Breast epithelium (tissue), 3 donors: ENCODE results near the gene PHLDA3.

Experiments
- POLR2A ChIP-seq: fragments of 450-650 bp; IDR thresholded peaks from one replicate; pipeline ENCODE4 v1.6.1; 2016; ENCODE audit warnings: antibody characterized with exemption, mild to moderate bottlenecking, moderate library complexity
- TF ChIP-seq, protein P1 (sequence below), 3 donors: fragments of 450-650 bp; IDR thresholded peaks; one replicate each; pipeline ENCODE4 v1.5.1; 2016 to 2017; ENCODE audit warnings: antibody characterized with exemption in 3 of 3, mild to moderate bottlenecking in 3 of 3, moderate library complexity in 3 of 3

DNA sequence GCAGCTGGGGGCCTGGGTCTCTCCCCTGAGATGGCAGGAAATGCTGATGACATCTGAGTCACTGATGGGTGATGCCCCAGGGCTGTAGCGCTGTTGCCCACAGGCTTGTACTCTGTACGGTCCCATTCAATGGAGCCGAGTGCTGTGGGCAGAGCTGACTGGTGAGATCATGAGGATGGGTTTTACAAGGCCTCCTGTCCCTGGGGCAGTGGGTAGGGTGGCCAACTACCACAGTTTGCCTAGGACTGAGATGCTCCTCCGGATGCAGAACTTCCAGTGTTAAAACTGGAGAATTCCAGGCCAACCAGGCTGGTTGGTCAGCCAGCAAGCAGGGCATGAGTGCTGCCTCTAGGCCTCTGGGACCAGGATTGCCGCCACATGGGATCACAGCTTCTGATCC, 9.2 kb downstream of the PHLDA3 start:
- TF ChIP-seq, protein P1, sequence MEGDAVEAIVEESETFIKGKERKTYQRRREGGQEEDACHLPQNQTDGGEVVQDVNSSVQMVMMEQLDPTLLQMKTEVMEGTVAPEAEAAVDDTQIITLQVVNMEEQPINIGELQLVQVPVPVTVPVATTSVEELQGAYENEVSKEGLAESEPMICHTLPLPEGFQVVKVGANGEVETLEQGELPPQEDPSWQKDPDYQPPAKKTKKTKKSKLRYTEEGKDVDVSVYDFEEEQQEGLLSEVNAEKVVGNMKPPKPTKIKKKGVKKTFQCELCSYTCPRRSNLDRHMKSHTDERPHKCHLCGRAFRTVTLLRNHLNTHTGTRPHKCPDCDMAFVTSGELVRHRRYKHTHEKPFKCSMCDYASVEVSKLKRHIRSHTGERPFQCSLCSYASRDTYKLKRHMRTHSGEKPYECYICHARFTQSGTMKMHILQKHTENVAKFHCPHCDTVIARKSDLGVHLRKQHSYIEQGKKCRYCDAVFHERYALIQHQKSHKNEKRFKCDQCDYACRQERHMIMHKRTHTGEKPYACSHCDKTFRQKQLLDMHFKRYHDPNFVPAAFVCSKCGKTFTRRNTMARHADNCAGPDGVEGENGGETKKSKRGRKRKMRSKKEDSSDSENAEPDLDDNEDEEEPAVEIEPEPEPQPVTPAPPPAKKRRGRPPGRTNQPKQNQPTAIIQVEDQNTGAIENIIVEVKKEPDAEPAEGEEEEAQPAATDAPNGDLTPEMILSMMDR (IDR thresholded peaks at IDR 0.05) = no peak
- no peak for TF ChIP-seq POLR2A
